Karpas-422 (cell line): Measurements from ENCODE around the gene KIRREL3. TPM values are rescaled to one million over a fixed set of nuclear protein-coding genes. Genes with fewer than 3 reads are reported as not detected.
A peak's percentile ranks its signal among the peaks of the same experiment; 100 is the strongest.

Source experiments
- DNase-seq: peaks from one replicate; pipeline ENCODE4 v3.0.0-alpha.2; 2015
- H2AFZ ChIP-seq: fragments of 200-600 bp; sonication (generic); 2 replicates; pipeline ENCODE4 v1.6.1; 2014; ENCODE audit warnings: antibody characterized with exemption, low read length, mixed read lengths
- H3K27ac ChIP-seq: fragments of 200-600 bp; sonication (generic); 2 replicates; pipeline ENCODE4 v1.5.1; 2014; ENCODE audit warnings: mild to moderate bottlenecking, low read length, moderate library complexity
- H3K27me3 ChIP-seq: fragments of 200-600 bp; sonication (generic); 2 replicates; pipeline ENCODE4 v1.6.1; 2014; ENCODE audit warnings: low read length, mixed read lengths
- H3K36me3 ChIP-seq: fragments of 200-600 bp; sonication (generic); 2 replicates; pipeline ENCODE4 v1.6.1; 2014; ENCODE audit warnings: low read length, mixed read lengths; ENCODE audit not compliant: insufficient read depth
- H3K4me1 ChIP-seq: fragments of 200-600 bp; sonication (generic); 2 replicates; pipeline ENCODE4 v1.6.1; 2014; ENCODE audit warnings: mild to moderate bottlenecking, low read length, mixed read lengths
- H3K4me2 ChIP-seq: fragments of 200-600 bp; sonication (generic); 2 replicates; pipeline ENCODE4 v1.6.1; 2014; ENCODE audit warnings: low read length, low read depth, mild to moderate bottlenecking; ENCODE audit not compliant: poor library complexity, severe bottlenecking
- H3K4me3 ChIP-seq: fragments of 200-600 bp; sonication (generic); 2 replicates; pipeline ENCODE4 v1.5.1; 2014; ENCODE audit warnings: mild to moderate bottlenecking, antibody characterized with exemption, low read length, mixed read lengths
- H3K79me2 ChIP-seq: fragments of 200-600 bp; sonication (generic); 2 replicates; pipeline ENCODE4 v1.6.1; 2014; ENCODE audit warnings: mild to moderate bottlenecking, low read length, mixed read lengths
- H3K9ac ChIP-seq: fragments of 200-600 bp; sonication (generic); 2 replicates; pipeline ENCODE4 v1.6.0; 2014; ENCODE audit warnings: low read length
- H3K9me2 ChIP-seq: fragments of 200-600 bp; sonication (generic), shearing (Covaris generic); replicated peaks from 2 replicates; pipeline ENCODE4 v1.6.0; 2014; ENCODE audit warnings: mild to moderate bottlenecking, low read length, moderate library complexity; ENCODE audit not compliant: insufficient read depth
- H3K9me3 ChIP-seq: fragments of 300-700, 200-600 bp; sonication (generic); 2 replicates; pipeline ENCODE4 v1.6.1; 2014; ENCODE audit warnings: low read length, mixed read lengths
- H4K20me1 ChIP-seq: fragments of 200-600 bp; sonication (generic); 2 replicates; pipeline ENCODE4 v1.6.1; 2014; ENCODE audit warnings: mild to moderate bottlenecking, antibody characterized with exemption, low read length, low read depth; ENCODE audit not compliant: insufficient read depth
- total RNA-seq: library from RNA; depleted of rRNA; stranded (reverse); fragments of >200 nt; shearing (Covaris generic); gene quantifications from 2 replicates; pipeline ENCODE4 v1.2.3, GENCODE V29; 2014; ENCODE audit warnings: low replicate concordance

Gene KIRREL3
- total RNA-seq, 1 experiment from 2014 or later, result not detected

DNA sequence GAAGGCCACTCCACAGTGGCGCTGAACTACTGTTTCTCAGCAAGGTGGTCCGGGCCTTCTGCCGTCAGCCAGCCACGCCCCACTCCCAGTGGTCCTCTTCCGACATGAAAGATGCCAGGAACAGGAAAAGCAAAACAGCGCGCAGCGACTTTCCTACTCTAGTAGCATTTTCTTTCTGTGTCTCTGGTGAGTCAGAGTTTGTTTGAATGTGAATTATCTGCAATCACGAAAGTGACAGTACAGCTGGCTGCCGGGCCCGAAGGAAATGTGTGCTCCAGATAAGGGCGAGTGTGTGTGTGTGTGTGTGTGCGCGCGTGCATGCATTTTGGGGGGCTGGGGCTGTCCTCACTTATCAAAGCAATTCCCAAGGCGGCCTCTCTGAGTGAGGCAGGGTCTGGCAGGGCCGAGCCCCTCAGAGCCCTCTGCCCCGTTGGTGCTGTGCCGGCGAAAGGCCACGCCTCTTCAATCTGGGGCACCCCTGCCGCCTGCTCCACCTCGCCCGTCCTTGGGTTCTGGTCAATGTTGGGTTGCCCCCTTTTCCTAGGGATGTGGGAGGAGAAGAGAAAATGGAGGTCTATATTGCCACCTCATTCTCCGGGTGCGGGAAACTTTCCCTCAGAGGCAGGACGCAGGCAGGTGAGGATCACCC, 288.5 kb downstream of the KIRREL3 start:
- Histone ChIP-seq H3K4me1 (no peaks in the 10 kb centered on the region; the same call in none of the 2 replicates), H3K79me2 (no peaks in the 10 kb centered on the region), H4K20me1 (no peaks in the 10 kb centered on the region), H2AFZ (no peak overlapping the region), H3K4me2 (no peak overlapping the region), H3K27me3 (no peaks in the 10 kb centered on the region), H3K9me3 (no peaks in the 10 kb centered on the region), H3K4me3 (no peak overlapping the region), H3K9me2 (no peaks in the 10 kb centered on the region), H3K27ac (no peak overlapping the region), H3K9ac (no peak overlapping the region), H3K36me3 (no peaks in the 10 kb centered on the region)
- no peak for DNase-seq

DNA sequence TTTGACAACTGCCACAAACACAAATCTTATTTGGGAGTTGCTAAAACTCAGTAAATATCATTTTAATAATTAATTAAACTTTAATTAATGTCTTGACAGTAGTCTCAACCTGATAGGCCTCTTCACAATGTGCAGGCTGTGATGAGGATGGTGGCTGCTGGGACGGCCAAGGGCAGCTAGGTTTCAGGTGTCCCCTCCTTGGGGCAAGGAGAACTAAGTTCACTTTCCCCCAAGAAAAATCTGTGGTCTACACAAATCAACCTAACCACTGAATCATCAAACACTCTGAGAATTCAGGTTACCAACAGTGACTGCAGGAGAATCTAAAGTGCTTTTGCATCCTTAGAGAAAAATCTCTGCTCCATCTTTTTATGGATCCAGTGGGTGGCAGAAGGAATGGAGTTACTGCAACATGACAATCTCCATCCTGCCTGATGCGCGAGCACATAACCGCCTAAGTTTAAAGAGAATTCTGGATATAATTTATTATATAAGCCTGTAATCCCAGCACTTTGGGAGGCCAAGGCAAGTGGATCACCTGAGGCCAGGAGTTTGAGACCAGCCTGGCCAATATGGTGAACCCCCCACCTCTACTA, 289.7 kb downstream of the KIRREL3 start:
- Histone ChIP-seq H4K20me1 (no peaks in the 10 kb centered on the region), H3K9me2 (no peaks in the 10 kb centered on the region), H3K4me2 (no peak overlapping the region), H3K9me3 (no peaks in the 10 kb centered on the region), H3K27ac (no peak overlapping the region), H3K4me1 (peaks cover 4% of the 10 kb centered on the region), H2AFZ (no peak overlapping the region), H3K79me2 (no peaks in the 10 kb centered on the region), H3K9ac (no peak overlapping the region), H3K36me3 (no peaks in the 10 kb centered on the region), H3K27me3 (no peaks in the 10 kb centered on the region), H3K4me3 (no peak overlapping the region)
- no peak for DNase-seq

- H2AFZ ChIP-seq, result no peak overlapping the region
- H3K27me3 ChIP-seq, result no peaks in the 10 kb centered on the region
- H3K27ac ChIP-seq, result no peak overlapping the region
- H3K9me2 ChIP-seq, result no peaks in the 10 kb centered on the region
- DNase-seq, result no peak
- peaks cover 32% of the 10 kb centered on the region for H3K4me1 ChIP-seq
- H3K36me3 ChIP-seq, result no peaks in the 10 kb centered on the region
- no peaks in the 10 kb centered on the region for H3K79me2 ChIP-seq
- no peaks in the 10 kb centered on the region for H4K20me1 ChIP-seq
- no peak overlapping the region for H3K4me3 ChIP-seq
- H3K9ac ChIP-seq, result no peak overlapping the region
- H3K9me3 ChIP-seq, result no peaks in the 10 kb centered on the region
- no peak overlapping the region for H3K4me2 ChIP-seq
These were observed 293.1 kb downstream of the KIRREL3 start for GRCh38 chr11:126707498-126707897.

DNA sequence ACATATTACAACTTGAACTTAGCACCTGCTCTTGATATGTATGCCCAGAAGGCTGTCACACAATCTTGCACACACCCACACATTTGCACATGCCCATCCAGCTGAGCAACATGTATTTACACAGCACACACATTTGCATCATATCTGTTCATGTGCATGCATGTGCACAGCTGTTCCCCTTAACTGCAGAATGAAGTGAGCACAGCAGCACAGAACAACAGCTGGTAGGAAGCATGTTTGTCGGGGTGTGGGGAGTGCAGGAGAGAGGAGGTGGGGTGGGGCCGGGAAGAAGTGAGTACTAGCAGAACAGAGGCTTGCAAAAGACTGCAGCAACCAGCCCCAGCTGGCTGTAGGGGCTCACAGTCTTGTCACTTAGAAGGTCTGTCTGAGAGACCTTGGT, 296.5 kb downstream of the KIRREL3 start:
- no peak overlapping the region for H3K9ac ChIP-seq
- no peaks in the 10 kb centered on the region for H4K20me1 ChIP-seq
- H3K36me3 ChIP-seq, result no peaks in the 10 kb centered on the region
- peaks cover 38% of the 10 kb centered on the region for H3K4me1 ChIP-seq
- no peaks in the 10 kb centered on the region for H3K9me2 ChIP-seq
- H3K27me3 ChIP-seq, result no peaks in the 10 kb centered on the region
- no peak overlapping the region for H3K4me3 ChIP-seq
- H3K27ac ChIP-seq, result peak overlapping the region; percentile 30; the same call in 1 of the 2 replicates
- H3K4me2 ChIP-seq, result peak overlapping the region; percentile 26
- DNase-seq, result peak; percentile 43
- no peaks in the 10 kb centered on the region for H3K79me2 ChIP-seq
- H3K9me3 ChIP-seq, result no peaks in the 10 kb centered on the region
- H2AFZ ChIP-seq, result no peak overlapping the region

- H3K9ac ChIP-seq, result no peak overlapping the region
- H3K4me1 ChIP-seq, result peaks cover 42% of the 10 kb centered on the region
- no peak overlapping the region for H3K4me3 ChIP-seq
- H3K27ac ChIP-seq, result peak overlapping the region; percentile 8; the same call in 1 of the 2 replicates
- H4K20me1 ChIP-seq, result no peaks in the 10 kb centered on the region
- H3K9me2 ChIP-seq, result no peaks in the 10 kb centered on the region
- DNase-seq, result no peak
- no peaks in the 10 kb centered on the region for H3K79me2 ChIP-seq
- peak overlapping the region; percentile 26 for H3K4me2 ChIP-seq
- H3K9me3 ChIP-seq, result no peaks in the 10 kb centered on the region
- no peaks in the 10 kb centered on the region for H3K36me3 ChIP-seq
- no peak overlapping the region for H2AFZ ChIP-seq
- no peaks in the 10 kb centered on the region for H3K27me3 ChIP-seq
These were observed 296.9 kb downstream of the KIRREL3 start for GRCh38 chr11:126703662-126704061.

DNA sequence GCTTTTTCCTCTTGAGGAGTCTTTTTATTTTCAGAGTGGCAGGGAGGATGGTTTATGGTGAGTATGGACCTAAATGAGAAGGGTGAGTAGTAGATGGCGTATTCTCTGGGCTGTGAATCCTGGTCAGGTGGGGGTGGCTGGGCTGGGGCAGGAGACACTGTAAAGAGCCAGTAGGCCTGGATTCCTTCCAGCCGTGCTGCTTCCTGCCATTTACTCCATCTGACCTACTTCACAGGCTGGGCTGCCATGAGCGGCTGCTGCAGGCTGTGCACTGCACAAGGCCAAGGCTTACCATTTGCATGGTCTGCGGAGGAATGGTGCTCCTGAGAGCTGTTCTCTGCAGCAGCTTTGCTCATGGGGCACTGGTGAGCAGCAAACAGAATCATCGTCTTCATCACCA, 297.6 kb downstream of the KIRREL3 start:
- H4K20me1 ChIP-seq, result no peaks in the 10 kb centered on the region
- no peaks in the 10 kb centered on the region for H3K9me3 ChIP-seq
- no peaks in the 10 kb centered on the region for H3K9me2 ChIP-seq
- peak; percentile 48 for DNase-seq
- no peak overlapping the region for H2AFZ ChIP-seq
- H3K36me3 ChIP-seq, result no peaks in the 10 kb centered on the region
- no peak overlapping the region for H3K4me3 ChIP-seq
- H3K4me1 ChIP-seq, result peaks cover 48% of the 10 kb centered on the region
- no peaks in the 10 kb centered on the region for H3K27me3 ChIP-seq
- H3K27ac ChIP-seq, result peak overlapping the region; percentile 8; the same call in 1 of the 2 replicates
- H3K4me2 ChIP-seq, result peak overlapping the region; percentile 26
- no peak overlapping the region for H3K9ac ChIP-seq
- no peaks in the 10 kb centered on the region for H3K79me2 ChIP-seq

GRCh38 chr11:126702165-126702720, 298.3 kb downstream of the KIRREL3 start:
- Histone ChIP-seq H3K9me2 (no peaks in the 10 kb centered on the region), H3K4me3 (no peak overlapping the region), H3K27me3 (no peaks in the 10 kb centered on the region), H4K20me1 (no peaks in the 10 kb centered on the region), H3K79me2 (no peaks in the 10 kb centered on the region), H3K4me1 (peaks cover 48% of the 10 kb centered on the region), H3K4me2 (no peak overlapping the region), H2AFZ (no peak overlapping the region), H3K9ac (no peak overlapping the region), H3K27ac (no peak overlapping the region), H3K9me3 (no peaks in the 10 kb centered on the region), H3K36me3 (no peaks in the 10 kb centered on the region)
- DNase-seq, result no peak

DNA sequence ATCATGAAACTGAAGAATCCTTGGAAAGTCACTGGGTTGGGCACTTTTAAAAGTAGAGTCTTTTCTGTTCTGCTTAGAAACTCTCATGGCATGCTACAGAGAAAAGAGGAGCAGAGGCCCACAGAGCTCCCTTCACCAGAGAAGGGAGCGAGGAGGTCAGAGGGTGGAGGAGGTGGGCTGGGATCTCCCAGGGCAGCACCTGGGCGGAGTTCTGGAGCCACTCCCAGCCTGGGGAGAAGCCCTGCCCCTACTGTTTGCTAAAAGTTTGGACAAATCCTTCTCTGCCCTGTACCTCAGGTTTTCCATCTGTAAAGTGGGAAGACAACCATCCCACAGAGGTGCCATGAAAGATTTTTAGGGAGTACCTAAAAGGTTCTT, 299.1 kb downstream of the KIRREL3 start:
- Histone ChIP-seq H3K36me3 (no peaks in the 10 kb centered on the region), H2AFZ (no peak overlapping the region), H3K4me1 (peaks cover 48% of the 10 kb centered on the region), H3K27ac (no peak overlapping the region), H3K4me3 (no peak overlapping the region), H3K9me3 (no peaks in the 10 kb centered on the region), H3K27me3 (no peaks in the 10 kb centered on the region), H3K4me2 (no peak overlapping the region), H3K9ac (no peak overlapping the region), H4K20me1 (no peaks in the 10 kb centered on the region), H3K79me2 (no peaks in the 10 kb centered on the region), H3K9me2 (no peaks in the 10 kb centered on the region)
- DNase-seq, result no peak
